ENCODE measurements around the gene CDC42EP2.

Gene CDC42EP2, protein sequence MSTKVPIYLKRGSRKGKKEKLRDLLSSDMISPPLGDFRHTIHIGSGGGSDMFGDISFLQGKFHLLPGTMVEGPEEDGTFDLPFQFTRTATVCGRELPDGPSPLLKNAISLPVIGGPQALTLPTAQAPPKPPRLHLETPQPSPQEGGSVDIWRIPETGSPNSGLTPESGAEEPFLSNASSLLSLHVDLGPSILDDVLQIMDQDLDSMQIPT

DNA sequence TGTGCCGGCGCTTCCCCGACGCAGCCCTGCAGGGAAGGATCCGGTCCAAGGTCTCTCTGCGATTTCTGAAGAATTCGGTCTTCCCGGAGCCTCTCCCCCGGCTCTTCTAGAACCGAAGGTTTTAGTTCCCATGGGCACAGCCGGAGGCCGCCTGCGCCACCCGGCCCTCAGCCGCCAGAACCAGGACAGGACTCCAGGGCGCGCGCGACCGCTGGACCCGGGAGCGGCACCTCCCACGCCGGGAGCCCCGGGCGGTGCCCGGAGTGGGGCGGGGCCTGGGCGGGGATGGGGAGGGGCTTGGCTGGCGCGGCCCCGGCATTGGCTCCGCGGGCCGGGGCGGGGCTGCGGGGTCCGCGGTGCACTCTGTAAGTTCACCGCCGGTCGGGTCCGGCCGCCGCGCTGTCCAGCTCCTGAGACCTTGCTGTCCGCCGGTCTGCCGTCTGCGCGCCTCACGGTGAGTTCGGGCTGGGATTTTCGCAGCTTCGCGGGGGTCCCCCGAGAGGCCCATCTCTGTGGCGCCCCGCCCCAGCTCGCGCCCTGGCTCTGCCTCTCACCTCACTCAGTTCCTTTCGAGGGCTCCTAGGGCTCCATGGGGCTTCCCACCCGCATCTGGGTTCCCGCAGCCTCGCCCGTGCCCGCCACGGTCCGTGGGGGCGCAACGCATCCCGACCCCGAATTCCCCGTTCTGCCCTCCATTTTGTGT lies at the start of gene CDC42EP2:
TSS of gene CDC42EP2 (plus strand) at position 366 of the 703 bp plus-strand sequence. CDS start 6,033 bp downstream, outside the sequence.
- peak; percentile 63 for DNase-seq

DNA sequence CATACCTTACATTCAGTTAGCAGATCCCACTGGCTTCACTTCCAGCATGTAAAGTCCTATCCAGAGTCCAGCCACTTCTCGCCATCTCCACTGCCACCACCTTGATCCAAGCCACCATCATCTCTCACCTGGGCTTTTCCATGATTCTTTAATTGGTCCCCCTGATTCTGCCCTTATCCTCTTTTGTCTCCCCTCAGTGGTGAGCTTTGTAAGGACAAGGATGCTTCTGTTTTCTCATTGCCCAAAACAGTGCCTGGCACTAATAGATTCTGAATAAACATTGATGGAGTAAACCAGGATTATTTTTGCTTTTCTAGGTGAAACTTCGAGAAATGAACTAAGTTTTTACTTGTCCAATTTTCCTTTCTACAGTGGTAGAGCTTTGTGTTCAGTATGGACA lies 48.5 kb upstream of the CDC42EP2 start:
- no peak for DNase-seq

DNA sequence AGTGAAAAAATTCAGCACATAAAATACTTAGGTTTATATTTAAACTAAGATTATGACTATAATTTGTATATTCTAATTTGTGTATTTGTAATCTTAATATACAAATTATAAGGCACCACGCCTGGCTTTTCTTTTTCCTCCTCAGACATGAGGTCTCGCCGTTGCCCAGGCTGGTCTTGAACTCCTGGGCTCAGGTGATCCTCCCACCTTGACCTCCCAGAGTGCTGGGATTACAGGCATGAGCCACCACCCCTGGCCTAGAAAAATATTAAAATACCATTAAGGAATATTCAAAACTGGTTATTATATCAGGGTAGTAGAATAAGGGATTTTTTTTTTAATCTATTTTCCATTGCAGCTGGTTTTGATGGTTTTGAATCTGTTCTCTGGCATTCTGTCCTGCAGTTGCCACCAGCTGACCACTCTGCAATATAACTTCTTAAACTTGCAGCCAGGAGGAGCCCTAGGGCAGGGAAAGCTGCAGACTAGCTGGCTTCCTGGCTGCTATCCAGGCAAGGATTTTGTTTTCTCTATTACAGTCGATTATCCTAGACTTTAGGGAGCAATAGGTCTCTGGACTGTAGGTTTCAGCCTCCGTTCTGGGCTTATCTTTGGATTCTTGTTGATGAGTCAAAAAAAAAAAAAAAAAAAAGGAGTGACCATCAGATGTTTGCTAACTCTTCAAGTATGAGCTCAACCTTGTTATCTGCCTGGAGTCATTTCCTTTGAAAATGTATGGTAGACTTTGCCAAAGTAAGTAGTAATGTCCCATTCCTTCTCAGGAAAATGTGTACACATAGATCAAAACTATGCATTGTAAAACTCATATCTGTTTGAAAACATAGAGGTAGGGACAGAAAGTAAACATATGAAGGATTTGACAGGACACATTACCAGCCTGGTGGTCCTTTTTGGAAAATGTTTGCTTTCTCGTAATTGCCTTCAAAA lies 39.7 kb upstream of the CDC42EP2 start:
- peak; percentile 98 for DNase-seq

DNA sequence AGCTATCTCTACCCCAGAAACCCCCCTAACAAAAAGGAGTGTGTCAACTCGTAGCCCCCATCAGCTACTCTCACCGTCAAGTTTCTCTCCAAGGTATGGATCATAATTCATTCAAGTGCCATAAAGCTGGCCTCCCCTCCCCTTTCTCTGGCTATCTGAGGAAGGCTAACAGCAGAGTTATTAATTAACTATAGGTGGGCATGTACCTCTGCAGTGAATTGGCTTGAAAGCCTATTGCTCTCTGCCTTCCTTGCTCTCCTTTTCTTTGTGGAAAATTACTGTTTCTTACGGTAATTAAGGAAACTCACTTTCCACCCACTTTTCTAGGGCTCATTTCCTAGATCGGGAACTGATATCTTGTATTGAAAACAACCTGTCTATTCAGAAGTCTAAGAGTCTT lies 38.8 kb upstream of the CDC42EP2 start:
- DNase-seq = no peak

DNA sequence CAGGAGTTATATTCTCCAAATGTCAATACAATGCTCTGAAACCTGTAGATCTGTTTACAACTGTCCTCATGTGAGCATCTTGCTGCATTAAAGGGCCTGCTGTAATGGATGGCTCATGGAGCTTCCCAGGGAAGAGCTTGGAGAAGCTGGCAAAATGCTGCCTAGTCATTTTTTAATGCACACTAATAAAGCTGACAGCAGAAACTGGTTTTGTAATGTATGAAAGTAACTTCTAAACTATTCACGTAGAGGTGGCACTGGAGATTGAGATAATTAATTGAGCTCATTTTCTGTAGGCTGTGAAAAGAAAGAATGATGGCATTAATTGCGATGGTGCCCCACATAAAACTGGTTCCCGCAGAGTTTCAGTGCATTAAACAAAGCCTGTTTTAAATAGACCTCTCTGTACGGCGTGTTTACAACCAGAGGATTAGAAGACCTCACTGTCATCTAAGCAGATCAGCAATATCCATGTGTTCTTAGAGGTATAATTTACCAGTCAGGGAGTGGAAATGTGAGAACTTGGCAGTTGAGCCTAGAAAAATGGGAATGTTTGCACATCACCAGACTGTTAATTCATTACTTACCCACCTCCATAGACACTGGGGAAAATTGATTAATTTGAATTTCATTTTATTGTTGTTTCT lies 36.9 kb upstream of the CDC42EP2 start:
- DNase-seq = no peak

DNA sequence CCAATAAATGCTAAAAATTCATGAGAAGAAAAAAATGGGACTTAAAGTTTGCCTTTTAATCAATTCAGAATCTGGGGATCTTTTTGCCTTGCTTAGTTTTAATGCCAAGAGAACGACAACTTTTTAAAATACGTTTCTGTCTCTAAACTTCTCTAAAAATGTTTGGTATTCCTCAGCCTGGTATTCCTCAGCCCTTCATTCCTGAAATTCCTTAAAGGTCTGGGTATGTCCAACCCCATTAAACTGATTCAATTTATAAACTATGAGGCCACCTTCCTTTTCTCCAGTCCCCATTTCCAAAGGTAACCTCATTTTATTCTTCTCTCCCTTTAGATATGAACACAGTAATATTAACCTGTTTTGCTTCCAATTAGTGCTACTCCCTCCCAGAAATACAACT lies 36.3 kb upstream of the CDC42EP2 start:
- DNase-seq = peak; percentile 45

DNA sequence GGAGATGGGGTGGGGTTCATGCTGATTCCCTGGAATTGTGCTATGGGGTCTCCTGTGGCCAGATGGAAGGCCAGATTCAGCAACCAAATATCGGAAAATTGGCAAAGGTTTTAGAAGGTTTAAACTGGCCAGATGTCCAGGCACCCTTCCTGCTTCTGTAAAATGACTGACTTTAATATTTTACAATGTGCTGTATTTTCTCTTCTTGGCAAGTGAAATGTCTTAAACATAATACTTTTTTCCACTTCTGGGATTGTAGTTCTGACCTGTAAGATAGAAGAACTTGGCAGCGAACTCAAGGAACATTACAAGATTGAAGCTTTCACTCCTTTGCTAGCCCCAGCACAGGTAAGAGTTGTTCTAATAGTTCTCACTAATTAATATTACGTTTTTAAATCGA lies 35.4 kb upstream of the CDC42EP2 start:
- no peak for DNase-seq

DNA sequence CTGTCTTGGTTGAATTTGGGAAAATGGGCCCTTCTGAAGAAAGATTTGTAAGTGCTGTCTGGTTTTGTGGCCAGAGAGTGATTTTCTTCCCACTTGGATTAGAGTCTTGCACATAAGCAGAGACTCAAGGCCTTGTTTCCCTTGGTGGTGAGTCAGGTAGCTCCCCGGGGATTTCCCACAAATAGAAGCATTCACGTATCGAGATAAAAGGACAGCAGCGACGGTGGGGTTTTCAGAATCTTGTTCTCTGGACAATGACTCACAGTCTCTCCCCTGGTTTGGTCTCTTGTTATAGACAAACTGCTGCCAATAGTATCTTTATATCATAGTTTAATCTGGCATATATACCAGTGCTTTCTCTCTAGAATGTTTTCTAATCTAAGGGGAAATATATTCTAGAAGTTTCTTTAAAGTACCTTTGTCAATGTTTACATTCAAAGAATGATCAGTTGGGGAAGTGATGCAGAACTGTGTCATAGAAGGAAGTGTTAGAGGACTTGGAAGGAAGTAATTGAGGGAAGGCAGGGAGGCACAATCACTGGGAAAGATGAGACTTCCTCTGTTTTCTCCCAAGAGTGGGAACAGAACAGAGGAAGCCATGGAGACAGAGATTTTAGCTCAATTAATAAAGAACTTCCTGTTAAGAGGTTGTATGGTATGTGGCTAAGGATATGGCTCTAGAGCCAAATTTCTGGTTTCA lies 34.8 kb upstream of the CDC42EP2 start:
- DNase-seq = peak; percentile 94

DNA sequence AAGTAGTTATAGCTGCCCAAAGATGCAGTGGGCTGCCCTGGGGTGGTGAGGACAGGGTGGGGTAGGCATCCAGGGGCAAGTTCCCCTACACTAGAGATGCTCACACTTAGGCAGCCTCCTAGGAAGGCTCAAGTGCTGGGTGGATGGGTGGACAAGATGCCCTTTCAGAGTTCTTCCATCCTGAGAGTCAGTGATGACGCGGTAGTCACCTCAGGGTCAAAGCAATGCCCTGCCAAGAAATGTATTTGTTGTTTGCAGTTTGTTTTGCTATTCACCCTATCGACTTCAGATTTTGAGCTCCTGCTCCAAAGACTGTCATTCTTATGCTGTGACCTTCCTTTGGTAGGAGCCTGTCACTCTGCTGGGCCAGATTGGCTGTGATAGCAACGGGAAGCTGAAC lies 34.0 kb upstream of the CDC42EP2 start:
- DNase-seq = no peak

DNA sequence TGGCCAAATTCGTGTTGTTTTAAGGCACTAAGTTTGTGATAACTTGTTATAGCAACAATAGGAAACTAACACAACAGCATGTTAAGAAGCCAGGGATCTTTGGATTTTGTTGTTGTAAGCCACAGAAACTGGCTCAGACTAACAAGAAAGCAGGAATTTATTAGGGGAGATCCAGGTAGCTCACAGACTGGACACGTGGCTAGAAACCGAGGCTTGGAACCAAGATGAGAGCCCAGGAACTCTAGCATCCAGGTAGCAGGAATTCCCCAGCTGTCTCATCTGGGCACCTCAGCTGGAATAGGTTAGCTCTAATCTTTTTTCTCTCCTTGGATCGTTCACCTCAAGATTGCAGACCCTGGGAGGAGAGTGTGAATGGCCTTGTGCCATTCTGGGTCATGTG lies 28.0 kb upstream of the CDC42EP2 start:
- DNase-seq = no peak

DNA sequence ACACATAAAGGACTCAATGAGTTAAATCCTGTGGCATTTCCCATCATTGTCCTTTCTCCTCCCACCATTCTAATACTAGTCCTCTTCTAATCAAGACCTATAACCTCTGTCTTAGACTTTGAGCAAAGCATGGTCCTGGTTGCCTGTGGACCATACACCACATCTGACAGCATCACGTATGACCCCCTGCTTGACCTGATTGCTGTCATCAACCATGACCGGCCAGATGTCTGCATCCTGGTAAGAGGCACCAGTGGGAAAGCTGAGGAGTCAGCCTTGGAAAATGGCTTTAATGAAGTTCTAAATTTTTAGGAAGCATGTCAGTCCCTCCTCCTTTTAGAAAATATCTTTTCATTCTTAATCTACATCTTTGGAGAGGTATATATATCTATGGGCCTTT lies 27.1 kb upstream of the CDC42EP2 start:
- no peak for DNase-seq

DNA sequence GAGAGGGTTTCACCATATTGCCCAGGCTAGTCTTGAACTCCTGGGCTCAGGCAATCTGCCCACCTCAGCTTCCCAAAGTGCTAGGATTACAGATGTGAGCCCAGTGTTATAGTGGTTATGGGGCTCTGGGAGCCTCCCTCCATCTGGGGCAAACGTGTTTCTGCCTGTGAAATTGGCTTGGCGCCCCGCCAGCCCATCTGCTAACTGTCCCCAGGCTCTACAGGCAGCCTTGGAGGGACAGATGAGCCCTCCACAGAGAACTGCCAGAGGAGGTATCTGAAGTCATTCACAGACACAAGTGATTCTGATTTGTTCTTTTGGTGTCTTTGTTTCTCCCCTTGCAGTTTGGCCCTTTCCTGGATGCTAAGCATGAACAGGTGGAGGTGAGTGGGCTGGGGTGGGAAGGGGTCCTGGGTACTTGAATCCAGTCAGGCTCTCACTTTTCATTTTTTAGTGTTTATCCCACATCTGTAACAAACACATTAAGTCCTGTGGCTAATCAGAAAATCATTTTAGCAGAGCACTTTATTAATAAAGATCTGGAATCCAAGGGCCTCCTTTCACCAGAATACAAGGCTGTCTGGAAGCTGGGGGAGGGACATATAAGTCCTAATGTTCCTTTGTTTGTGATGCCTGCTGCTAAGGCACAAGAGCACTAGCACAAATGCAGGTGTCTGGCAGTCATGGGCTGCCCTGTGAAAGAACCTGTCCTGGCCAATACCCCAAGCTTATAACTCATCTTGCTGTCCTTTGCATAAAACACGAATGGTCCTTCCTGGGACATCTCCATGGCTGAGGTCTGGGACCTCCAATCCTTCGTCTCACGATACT lies 25.7 kb upstream of the CDC42EP2 start:
- no peak for DNase-seq

DNA sequence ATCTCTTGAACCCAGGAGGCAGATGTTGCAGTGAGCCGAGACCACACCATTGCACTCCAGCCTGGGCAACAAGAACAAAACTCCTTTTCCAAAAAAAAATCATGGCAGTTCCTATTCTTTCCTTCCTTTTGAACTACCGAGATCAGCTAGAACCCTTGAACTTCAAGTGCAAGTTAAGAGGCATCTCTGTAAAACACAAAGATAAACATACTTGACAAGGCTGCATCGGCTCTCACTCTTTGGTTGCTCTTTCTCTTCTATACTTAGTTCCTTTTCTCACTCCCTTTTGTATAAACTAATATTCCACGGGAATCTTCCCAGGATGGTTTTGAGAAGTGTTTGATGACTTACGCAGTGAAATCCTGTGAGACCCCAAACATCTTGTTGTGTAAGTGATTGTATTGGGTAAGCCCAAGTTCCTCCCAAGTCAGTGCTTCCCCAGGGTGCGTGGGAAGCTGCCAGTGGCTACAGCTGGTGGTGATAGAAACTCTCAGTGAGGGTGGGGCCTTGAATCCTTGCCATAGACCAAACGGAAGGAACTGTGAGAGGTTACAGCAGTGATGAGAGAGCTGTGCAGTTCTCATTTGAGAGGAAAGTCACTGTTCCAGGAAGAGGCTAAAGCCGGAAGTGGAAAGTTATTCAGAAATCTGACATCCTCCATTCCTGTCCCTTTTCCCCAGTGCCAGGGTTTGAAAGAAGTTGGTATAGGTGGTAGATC lies 24.1 kb upstream of the CDC42EP2 start:
- no peak for DNase-seq

DNA sequence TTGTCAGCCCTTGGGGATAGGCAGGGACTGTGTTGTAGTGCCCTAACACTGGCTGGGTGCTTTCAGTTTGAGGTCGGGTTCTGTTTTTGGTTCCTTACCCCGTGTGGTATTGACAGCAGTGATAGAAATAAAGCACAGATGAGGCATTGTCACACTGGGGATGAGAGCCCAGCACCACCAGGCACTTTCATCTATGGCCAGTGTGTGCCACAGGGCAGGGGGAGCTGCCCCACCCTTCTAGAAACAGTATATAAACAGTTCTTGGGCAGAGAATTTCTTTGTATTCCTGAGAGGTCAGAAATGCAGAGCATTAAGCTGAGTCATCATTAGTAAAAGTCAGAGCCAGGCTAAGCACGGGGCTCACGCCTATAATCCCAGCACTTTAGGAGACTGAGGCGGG lies 23.1 kb upstream of the CDC42EP2 start:
- no peak for DNase-seq

DNA sequence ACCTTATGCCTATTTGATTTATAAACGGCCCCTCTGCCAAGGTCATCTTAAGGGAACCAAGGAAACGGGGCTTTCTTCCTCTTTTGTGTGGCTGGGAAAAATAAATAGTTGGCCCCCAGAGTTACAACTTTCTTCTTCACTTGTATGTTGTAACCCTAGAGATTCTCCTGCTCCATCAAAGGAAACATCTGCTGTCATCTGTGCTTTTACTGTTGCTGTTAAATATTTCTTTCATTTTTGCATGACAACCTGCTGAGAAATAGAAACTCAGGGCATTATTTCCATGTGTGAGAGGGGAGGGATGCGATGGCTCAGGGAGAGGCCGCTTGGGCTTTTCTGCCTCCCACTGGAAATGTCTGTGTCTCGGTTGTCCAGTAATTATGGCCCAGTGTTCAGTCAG lies 21.8 kb upstream of the CDC42EP2 start:
- DNase-seq = no peak

DNA sequence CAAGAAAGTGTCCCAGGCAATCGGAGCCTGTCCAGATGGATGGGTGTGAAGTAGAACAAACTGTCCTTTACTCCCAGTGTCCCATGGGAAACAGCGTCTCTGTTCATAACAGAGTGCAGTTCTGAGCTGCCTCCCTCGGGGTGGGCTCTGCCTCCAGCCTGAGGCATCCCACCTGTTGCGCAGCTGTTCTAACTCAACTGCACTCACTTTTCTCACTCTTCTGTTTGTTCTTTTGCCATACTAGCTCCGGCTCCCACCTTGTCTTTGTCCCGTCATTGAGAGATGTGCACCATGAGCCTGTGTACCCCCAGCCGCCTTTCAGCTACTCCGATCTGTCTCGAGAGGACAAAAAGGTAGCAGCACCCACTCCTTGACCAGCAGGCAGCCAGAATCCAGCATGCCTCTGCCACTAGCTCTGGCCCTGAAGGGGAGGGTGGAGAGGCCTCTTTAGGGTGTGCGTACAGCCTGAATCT lies 20.7 kb upstream of the CDC42EP2 start:
- no peak for DNase-seq

DNA sequence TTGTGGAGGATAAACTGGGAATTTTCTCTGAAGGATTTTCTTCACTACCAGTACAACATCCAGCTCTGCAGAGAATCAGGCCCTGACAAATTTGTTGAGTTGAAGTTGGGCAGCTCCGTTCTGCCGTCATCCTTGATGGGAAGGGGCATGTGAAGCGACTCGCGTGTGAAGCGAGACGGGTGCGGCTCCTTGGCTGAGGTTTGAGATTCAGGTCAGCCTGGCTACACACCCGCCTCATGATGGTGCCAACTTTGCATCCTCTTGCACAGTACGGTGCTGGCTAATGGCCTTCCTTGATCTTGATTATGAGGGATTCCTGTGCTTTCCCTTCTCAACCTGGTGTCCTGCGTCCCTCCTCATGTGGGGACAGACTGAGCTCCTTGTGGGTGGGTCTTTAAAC lies 19.7 kb upstream of the CDC42EP2 start:
- no peak for DNase-seq

DNA sequence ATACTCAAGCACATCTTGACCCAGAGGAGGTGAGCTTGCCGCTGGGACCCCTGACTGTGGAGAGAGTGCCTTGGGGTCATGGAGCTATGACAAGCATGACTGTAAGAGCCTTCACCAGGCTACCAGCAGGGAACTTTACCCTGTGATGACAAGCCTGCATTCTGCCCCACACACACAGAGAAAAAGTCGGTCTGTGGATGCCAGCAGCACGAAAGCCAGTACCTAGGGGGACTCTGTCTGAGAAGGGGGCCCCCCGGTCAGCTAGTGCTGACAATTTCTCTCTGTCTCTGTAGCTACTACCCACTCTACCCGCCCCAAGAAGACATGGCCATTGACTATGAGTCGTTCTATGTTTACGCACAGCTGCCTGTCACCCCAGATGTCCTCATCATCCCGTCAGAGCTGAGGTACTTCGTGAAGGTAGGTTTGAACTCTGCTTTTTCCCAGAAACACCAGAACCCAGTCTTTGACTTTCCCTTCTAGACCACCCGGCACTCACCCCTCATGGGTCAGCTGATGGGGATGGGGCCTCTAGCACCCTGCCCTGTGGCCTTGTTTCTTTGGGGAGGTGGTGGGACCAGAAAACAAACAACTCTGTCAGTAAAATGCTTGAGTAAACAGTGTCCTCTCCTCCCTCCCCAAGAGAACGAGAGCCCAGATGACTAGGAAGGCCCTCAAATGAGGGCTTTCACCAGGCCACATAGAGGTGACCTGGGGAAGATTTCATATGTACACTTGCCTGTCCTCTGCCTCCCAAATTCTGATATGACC lies 18.9 kb upstream of the CDC42EP2 start:
- DNase-seq = no peak

DNA sequence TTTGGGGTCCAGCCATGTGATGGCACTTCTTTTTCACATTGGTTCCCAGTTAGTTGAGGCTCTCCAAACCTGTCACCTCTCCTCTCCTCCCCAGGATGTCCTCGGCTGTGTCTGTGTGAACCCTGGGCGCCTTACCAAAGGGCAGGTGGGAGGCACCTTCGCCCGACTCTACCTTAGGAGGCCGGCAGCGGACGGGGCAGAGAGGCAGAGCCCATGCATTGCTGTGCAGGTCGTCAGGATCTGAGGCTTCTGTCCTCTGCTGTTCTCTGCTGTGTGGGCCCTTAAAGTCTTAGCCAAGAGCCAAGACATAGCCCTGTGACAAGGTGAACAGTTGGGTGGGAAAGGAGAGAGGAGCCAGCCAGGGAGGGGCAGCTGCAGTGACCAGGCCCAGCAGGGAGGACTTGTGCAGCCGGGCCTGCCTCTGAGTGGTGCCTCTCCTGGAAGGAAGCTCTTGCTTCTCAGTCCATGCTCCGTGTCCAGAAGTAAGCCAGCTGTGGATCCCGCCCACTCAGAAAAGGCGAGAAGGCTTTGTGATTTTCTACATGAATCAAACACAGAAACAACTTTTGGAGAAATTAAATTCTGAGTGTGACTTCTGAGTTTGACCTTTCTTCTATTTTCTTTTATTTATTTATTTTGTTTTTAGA lies 17.5 kb upstream of the CDC42EP2 start:
- DNase-seq = no peak
